GM12878 (cell line): Measurements from ENCODE around the gene TH. TPM values are rescaled to one million over a fixed set of nuclear protein-coding genes. Genes with fewer than 3 reads are reported as not detected.

ENCODE experiments used
- ATAC-seq: fragments of 200-7000 bp; cut with Tn5 transposase; 3 replicates; pipeline ENCODE4 v1.9.1; 2020; ENCODE audit warnings: mild to moderate bottlenecking, moderate library complexity
- BruUV-seq: library from RNA; stranded (reverse); fragments of 400-500 nt; replicated peaks from 2 replicates; lab custom pipeline; 2021; lab: Mats Ljungman, UMichigan
- CTCF ChIA-PET: fragments of 300-600 bp; sonication (Branson Sonifier 250); formaldehyde crosslinking; extraction: SDS; loops from one replicate; lab custom pipeline; 2021; ENCODE audit warnings: inconsistent platforms; lab: Yijun Ruan, JAX
- POLR2A ChIA-PET: fragments of 350-600 bp; formaldehyde crosslinking; extraction: SDS; loops from one replicate; lab custom pipeline; 2021; ENCODE audit warnings: inconsistent platforms; lab: Charles Lee
- RAD21 ChIA-PET: fragments of 300-600 bp; sonication (Branson Sonifier 250); formaldehyde crosslinking; loops from one replicate; lab custom pipeline; 2023; ENCODE audit warnings: antibody characterized with exemption; ENCODE audit not compliant: unreplicated experiment; lab: Charles Lee
- SMC1A ChIA-PET: fragments of 300-600 bp; sonication (Branson Sonifier 250); formaldehyde crosslinking; loops from one replicate; lab custom pipeline; 2023; ENCODE audit not compliant: unreplicated experiment, uncharacterized antibody; lab: Charles Lee
- DNase-seq: peaks from one replicate; pipeline ENCODE4 v3.0.0-alpha.2; 2011; ENCODE audit warnings: low read depth, low spot score
- FAIRE-seq: peaks from 3 replicates; lab custom pipeline; 2011; peaks lifted over from hg19 to GRCh38; lab: Jason Lieb, UNC
- H2AFZ ChIP-seq: 2 replicates; pipeline ENCODE4 v1.6.0; 2011; ENCODE audit warnings: low read depth, low read length, control low read depth; ENCODE audit not compliant: control insufficient read depth
- H3K27ac ChIP-seq: 2 replicates; pipeline ENCODE4 v1.5.1; 2011; ENCODE audit warnings: control low read depth; ENCODE audit not compliant: control insufficient read depth, insufficient read depth
- H3K27me3 ChIP-seq, 2 experiments: replicated peaks in 1 of 2; 2 replicates each; pipeline versions ENCODE4 v1.6.0 to v1.6.1; 2011; ENCODE audit warnings: low read length in 1 of 2; ENCODE audit not compliant: control insufficient read depth in 2 of 2, insufficient read depth in 2 of 2
- H3K36me3 ChIP-seq, 2 experiments: 2 replicates each; pipeline ENCODE4 v1.5.1; 2011; ENCODE audit warnings: low read length in 1 of 2; ENCODE audit not compliant: control insufficient read depth in 2 of 2, insufficient read depth in 2 of 2
- H3K4me1 ChIP-seq: 2 replicates; pipeline ENCODE4 v1.6.1; 2011; ENCODE audit warnings: mild to moderate bottlenecking, low read length, moderate library complexity, mixed read lengths; ENCODE audit not compliant: control insufficient read depth, insufficient read depth
- H3K4me2 ChIP-seq: 2 replicates; pipeline ENCODE4 v1.6.0; 2011; ENCODE audit warnings: control low read depth; ENCODE audit not compliant: control insufficient read depth, insufficient read depth
- H3K4me3 ChIP-seq: fragments of 200-600 bp; sonication (generic); 2 replicates; pipeline ENCODE4 v1.5.1; 2016
- H3K79me2 ChIP-seq: 2 replicates; pipeline ENCODE4 v1.6.0; 2011; ENCODE audit warnings: low read length; ENCODE audit not compliant: control insufficient read depth, insufficient read depth
- H3K9ac ChIP-seq: 2 replicates; pipeline ENCODE4 v1.8.0; 2011; ENCODE audit warnings: low read length, control low read depth, mixed read lengths; ENCODE audit not compliant: control insufficient read depth, insufficient read depth
- H3K9me3 ChIP-seq: replicated peaks from 3 replicates; pipeline ENCODE4 v1.5.1; 2011; ENCODE audit warnings: mild to moderate bottlenecking, low read length; ENCODE audit not compliant: control insufficient read depth, insufficient read depth
- H4K20me1 ChIP-seq: 2 replicates; pipeline ENCODE4 v1.6.0; 2011; ENCODE audit not compliant: control insufficient read depth, insufficient read depth
- CTCF ChIP-seq, 3 experiments: IDR thresholded peaks in 2 of 3; conservative IDR thresholded peaks in 1 of 3; 2 replicates each; pipeline ENCODE4 v1.5.1; 2011; ENCODE audit warnings: low read depth in 3 of 3, low read length in 3 of 3, mild to moderate bottlenecking in 3 of 3, control low read depth in 2 of 3, moderate library complexity in 2 of 3, inconsistent platforms in 1 of 3, mixed read lengths in 1 of 3; ENCODE audit not compliant: control insufficient read depth in 2 of 3, insufficient read depth in 1 of 3; ENCODE audit errors: extremely low read depth in 1 of 3
- IRF5 ChIP-seq: fragments of 450-650 bp; IDR thresholded peaks from 2 replicates; pipeline ENCODE4 v1.6.1; 2017; ENCODE audit warnings: borderline replicate concordance
- MAX ChIP-seq: IDR thresholded peaks from 2 replicates; pipeline ENCODE4 v1.6.1; 2012; ENCODE audit warnings: low read depth, low read length, improper control_type of control experiment
- NBN ChIP-seq: fragments of 450-650 bp; IDR thresholded peaks from 2 replicates; pipeline ENCODE4 v1.6.1; 2016
- ZNF24 ChIP-seq: fragments of 450-650 bp; IDR thresholded peaks from 2 replicates; pipeline ENCODE4 v1.6.1; 2017; ENCODE audit warnings: antibody characterized with exemption, mild to moderate bottlenecking
- WGBS: methylation state at CpG from one replicate; pipeline ENCODE4 v1.1.6; 2016; ENCODE audit warnings: low lambda C conversion rate; ENCODE audit not compliant: insufficient replicate concordance, insufficient coverage; ENCODE audit errors: missing lambda C conversion rate; 5-methylcytosine and 5-hydroxymethylcytosine counted together
- in situ Hi-C: fragments of 300-500 bp; cut with MboI; formaldehyde crosslinking; loops from 9 replicates; pipeline ENCODE4 v1.14.3; 2018; ENCODE audit warnings: mixed read lengths
- intact Hi-C: fragments of 100-400 bp; cut with micrococcal nuclease; formaldehyde crosslinking; loops from one replicate; pipeline ENCODE4 v1.14.2; 2022; ENCODE audit not compliant: unreplicated experiment
- polyA plus RNA-seq, 11 experiments: library from polyadenylated mRNA; depleted of rRNA in 4 of 11; unstranded in 6 of 11; stranded (reverse) in 5 of 11; fragments of >200 nt; fragmentation: Nextera tagmentation in 4 of 11; fragmentation: Illumina TruSeq in 1 of 11; extraction: Ambion mirVana in 4 of 11; extraction: Trizol in 1 of 11; gene quantifications; 1 replicate in 1 of 11; 2 replicates in 10 of 11; pipeline versions ENCODE4 v1.2.1 to v1.2.3, GENCODE V29; 2011 to 2016; ENCODE audit warnings: inconsistent platforms in 2 of 11, missing spikeins in 2 of 11, low read depth in 1 of 11
- total RNA-seq, 4 experiments: library from RNA; depleted of rRNA in 3 of 4; stranded (reverse); fragments of >200 nt in 3 of 4; fragmentation: Illumina TruSeq in 1 of 4; extraction: Trizol in 1 of 4; gene quantifications; 2 replicates each; pipeline versions ENCODE4 v1.2.1 to v1.2.3, GENCODE V29; 2013 to 2021

The TH gene
- total and polyA plus RNA-seq, 10 of the 15 experiments (the other 5 are each of a cell fraction or from before 2014, with no cell fraction given), result not detected

GRCh38 chr11:2173150-2173693 is 1.6 kb upstream of the TH start:
- Histone ChIP-seq H3K9ac (no peak overlapping the region), H3K4me3 (no peak overlapping the region), H3K4me2 (no peak overlapping the region), H3K36me3 (no peaks in the 10 kb centered on the region), H3K79me2 (no peaks in the 10 kb centered on the region), H3K4me1 (no peaks in the 10 kb centered on the region), H4K20me1 (no peaks in the 10 kb centered on the region), H3K27ac (no peak overlapping the region), H3K27me3 (no peaks in the 10 kb centered on the region; a peak in 1 of 4 replicates), H3K9me3 (no peaks in the 10 kb centered on the region), H2AFZ (no peak overlapping the region)
- POLR2A ChIA-PET, result no interaction called here
- in situ Hi-C loops, result no loop called here
- CTCF ChIA-PET, result no interaction called here
- BruUV-seq, result no TSS peak
- SMC1A ChIA-PET, result no interaction called here
- no peak for ATAC-seq
- 35% methylated on average over 15 of the region's 16 CpGs for WGBS
- DNase-seq, result no peak
- FAIRE-seq, result no peak
- no peak for TF ChIP-seq NBN
- no peak for TF ChIP-seq ZNF24
- TF ChIP-seq MAX, result no peak
- TF ChIP-seq IRF5, result no peak
- TF ChIP-seq CTCF (IDR thresholded peaks at IDR 0.05 in 2 of 3, conservative IDR thresholded peaks at IDR 0.05 in 1 of 3; ENCODE audit: control insufficient read depth in 2 of 3, extremely low read depth in 1 of 3, insufficient read depth in 1 of 3, low read depth in 3 of 3, low read length in 3 of 3), result peak in 2 of 3 experiments; percentile 4 to 30; a peak in 1 of 6 replicates
- intact Hi-C loops, result no loop called here
- RAD21 ChIA-PET, result no interaction called here
